ENCODE measurements around the gene EIF2B2.

GRCh38 chr14:75044752-75045151 is 42.0 kb downstream of the EIF2B2 start:
- TF ChIP-seq EP300 (IDR thresholded peaks at IDR 0.05) (no peak), CTCF (IDR thresholded peaks at IDR 0.05) (no peak), POLR2AphosphoS5 (IDR thresholded peaks at IDR 0.05) (no peak)

All from gastroesophageal sphincter (tissue), 3 donors.